AML-193 (cell line): Measurements from ENCODE around the gene ASB16.
A peak's percentile ranks its signal among the peaks of the same experiment; 100 is the strongest.

Experiments
- DNase-seq, 2 experiments: peaks; one replicate each; lab custom pipeline; 2025; lab: John Stamatoyannopoulos, UW

Gene ASB16

DNA sequence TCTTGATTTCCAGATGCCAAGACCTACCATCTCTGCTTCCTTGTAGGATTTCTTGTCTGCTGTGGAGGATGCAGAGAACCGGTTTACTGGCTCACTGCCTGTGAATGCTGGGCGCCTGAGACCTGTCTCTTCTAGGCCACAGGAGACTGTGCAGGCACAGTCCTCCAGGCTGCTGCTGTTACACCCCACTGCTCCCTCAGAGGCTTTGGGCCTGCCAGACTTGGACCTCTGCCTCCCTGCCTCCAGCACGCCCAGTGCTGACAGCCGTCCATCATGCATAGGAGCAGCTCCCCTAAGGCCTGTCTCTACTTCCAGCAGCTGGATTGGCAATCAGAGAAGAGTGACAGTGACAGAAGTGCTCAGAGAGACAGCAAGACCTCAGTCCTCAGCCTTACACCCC, 22.7 kb upstream of the ASB16 start:
- DNase-seq = no peak

- peak; percentile 61 to 68 for DNase-seq
Measured at GRCh38 chr17:44149066-44149465, 21.4 kb upstream of the ASB16 start.

DNA sequence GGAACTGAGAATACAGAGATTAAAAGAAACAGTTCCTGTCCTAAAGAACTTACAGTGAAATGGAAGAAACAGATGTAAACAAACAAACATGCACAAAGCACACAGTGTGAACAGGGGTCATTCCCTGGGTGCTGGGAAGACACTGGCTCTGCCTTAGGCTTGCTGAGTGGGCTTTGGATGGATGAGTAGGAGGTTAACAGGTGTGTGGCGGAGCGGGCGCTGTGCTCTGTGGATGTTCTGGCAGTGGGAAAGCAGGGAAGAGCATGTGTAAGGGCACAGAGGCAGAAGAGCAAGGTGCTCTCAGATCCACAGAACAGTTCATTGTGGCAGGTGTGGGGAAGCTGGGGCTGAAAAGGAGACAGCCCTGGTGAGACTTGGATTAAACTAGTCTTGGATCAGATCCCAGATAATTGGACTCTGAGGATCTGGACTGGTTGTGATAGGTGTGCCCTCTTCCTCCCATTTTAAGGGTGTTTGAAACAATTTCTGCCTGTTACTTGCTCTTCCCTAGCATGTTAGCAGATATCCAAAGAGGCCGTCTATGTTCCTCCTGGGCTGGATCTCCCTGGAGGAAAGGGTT, 20.7 kb upstream of the ASB16 start:
- no peak for DNase-seq

- DNase-seq = no peak
Measured at GRCh38 chr17:44152875-44153274, 17.6 kb upstream of the ASB16 start.

GRCh38 chr17:44155488-44155887, 15.0 kb upstream of the ASB16 start:
- no peak for DNase-seq

- DNase-seq = no peak
Measured at GRCh38 chr17:44159519-44160210, 10.8 kb upstream of the ASB16 start.

DNA sequence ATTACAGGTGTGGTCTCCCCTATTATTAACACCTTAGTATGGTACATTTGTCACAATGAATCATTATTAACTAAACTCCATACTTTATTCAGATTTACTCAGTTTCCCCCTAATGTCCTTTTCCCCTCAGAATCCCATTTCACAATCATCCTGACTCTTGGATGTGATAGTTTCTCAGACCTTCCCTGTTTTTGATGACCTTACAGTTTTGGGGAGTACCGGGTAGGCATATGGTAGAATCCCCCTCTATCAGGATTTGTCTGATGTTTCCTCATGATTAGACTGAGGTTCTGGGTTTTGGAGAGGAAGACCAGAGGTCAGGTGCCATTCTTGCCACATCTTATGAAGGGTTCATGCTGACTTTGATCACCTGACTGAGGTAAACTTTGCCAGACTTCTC, 6.0 kb upstream of the ASB16 start:
- no peak for DNase-seq

DNA sequence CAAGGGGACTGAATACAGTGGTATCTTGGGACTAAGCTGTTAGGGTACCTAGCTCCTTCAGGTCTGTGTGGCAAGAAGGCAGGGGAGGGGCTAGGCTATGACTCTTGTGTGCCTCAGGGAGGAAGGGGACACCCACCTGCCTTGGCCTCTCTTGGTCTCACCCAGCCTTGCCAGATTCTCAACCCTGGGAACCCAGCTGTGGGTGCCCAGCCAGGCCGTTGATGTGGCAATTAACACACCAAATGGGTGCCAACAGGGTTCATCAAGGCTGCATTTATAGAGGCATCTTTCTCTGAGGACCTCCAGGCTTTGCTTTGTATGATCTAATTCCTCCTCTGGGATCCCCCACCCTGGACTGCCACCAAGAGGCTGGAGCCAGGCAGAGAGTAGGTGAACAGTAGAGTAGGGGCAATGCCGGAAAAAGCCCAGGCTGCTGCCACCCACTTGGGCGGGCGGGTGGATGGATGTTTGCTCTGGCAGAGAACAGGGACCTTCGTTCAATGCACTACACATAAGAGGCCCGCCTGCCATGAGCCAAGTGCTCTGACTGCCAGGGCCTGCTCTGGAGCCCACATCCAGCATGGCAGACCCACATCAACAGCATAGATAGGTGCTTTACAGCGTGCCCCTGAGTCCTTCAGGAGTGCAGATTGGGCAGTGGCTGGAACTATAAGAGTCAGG, 3.2 kb upstream of the ASB16 start:
- DNase-seq = no peak

DNA sequence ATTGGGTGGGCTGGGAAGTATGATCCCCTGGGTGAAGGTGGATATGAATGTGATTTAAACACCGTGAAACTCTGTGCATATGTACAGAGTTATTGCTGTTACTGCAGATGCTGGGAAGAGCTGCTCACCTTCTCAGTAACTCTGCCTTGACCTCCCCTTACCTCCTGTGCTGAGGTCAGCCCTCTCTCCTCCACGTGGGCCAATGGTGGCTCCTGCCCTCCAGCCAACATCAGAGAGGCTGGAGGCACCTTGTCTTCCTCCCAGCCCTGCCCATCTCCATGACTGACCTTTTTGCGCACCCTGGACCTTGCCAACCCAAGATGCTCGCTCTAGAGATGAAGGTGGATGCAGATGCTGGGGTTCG, 387 bp upstream of the ASB16 start:
- DNase-seq = no peak

- no peak for DNase-seq
Measured at GRCh38 chr17:44171931-44172455, 1.5 kb downstream of the ASB16 start.

GRCh38 chr17:44174427-44174826, 3.9 kb downstream of the ASB16 start:
- no peak for DNase-seq

DNA sequence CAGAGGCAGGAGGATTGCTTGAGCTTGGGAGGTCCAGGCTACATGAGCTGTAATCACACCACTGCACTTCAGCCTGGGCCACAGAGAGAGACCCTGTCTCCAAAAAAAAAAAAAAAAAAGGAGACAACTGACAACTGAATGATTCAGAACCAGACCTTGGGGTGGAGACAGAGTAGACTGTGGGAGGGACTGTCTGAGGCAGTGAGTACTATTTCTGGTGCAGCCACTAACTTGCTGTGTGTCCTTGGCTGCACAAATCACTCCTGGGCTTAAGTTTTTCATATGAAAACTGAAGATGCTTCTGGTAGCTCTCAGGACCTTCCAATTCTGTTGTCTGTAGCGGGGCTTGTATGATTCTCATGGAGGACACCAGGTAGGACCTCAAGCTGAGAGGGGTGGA, 5.8 kb downstream of the ASB16 start:
- DNase-seq = no peak

- DNase-seq = no peak
Measured at GRCh38 chr17:44176671-44177501, 6.4 kb downstream of the ASB16 start.

GRCh38 chr17:44177640-44178039, 7.1 kb downstream of the ASB16 start:
- no peak for DNase-seq

DNA sequence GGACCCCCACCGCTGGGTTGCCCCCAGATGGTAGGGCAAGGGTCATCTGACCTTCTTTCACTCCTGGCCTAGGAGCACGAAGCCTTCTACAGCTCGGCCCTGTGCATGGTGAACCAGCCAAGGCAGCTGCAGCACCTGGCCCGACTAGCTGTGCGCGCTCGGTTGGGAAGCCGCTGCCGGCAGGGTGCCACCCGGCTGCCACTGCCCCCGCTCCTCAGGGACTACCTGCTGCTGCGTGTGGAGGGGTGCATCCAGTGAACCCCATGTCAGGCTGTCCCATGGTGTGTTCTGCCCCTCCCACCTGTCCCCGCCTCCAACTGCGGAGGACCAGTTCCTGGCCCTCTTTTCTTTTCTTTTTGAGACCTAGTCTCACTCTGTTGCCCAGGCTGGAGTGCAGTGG, 7.6 kb downstream of the ASB16 start:
- DNase-seq = no peak

DNA sequence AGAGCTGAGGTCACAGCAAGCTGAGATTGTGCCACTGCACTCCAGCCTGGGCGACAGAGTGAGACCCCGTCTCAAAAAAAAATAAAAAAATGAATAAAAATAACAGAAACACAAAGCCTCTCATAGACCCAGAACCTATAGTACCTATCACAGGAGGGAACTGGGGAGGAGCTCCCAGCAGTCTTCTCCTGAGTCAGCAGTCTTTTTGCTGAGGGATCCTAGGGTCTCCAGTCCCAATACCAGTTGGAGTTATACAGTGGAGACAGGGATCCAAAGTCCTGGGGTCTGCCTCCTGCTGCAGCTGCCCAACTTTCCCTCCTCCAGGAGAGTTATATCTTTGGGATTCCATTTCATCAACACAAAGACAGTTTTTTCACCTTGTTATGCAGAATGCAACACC, 12.5 kb downstream of the ASB16 start:
- DNase-seq = no peak

DNA sequence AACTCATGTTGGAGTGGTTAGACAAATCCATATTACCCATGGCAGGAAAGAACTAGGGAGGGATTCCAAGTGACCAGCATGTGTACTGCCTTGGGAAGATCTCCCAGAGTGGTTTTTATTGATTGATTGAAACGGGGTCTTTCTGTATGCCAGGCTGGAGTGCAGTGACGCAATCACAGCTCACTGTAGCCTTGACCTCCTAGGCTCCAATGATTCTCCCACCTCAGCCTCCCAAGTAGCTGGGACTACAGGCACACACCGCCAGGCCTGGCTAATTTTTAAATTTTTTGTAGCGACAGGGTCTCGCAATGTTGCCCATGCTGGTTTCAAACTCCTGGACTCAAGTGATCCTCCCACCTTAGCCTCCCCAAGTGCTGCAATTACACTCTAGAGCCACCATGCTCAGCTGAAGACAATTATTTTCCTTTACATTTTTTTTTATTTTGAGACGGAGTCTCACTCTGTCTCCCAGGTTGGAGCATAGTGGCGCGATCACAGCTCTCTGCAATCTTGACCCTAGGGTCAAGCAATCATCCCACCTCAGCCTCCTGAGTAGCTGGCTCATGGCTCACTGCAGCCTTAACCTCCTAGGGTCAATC, 13.8 kb downstream of the ASB16 start:
- no peak for DNase-seq

GRCh38 chr17:44186307-44187130, 16.0 kb downstream of the ASB16 start, which contains the start of gene TMUB2:
TSS of gene TMUB2 (plus strand) at chr17:44186972. CDS start at chr17:44187709, 737 bp downstream.
- peak; percentile 100 for DNase-seq

DNA sequence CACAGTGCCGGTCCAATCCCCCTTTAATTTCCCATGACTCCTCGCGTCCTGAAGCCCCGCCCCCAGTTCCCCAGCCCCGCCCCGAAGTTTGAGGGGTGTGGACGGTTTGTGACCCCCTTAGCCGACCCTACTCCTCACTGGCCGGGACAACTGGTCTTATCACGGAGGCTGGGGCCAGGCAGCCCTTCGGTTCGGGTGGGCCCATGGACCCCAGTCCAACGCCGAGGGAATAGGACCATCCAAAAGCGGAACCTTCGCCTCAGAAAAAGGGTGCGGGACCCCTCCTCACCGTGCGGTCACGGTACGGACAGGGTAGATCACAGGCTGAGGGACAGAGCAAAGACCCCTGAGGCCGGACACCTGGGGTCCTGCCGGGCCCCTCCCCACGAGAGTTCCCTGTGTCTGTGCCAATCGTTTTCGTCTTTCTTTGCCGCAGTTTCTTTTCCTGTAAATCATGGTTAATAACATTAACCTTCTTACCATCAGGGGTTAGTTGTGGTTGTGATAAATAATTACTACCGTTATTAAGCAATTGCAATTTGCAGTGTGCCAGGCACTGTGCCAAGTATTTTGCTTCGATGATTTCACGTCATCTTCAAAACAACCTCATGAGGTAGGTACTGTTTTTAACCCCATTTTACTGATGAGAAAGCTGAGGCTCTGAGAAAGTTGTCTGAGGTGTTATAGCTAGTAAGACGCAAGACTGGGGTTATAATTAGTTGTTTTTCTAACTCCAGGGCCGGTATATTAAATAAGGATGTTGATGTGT, 16.8 kb downstream of the ASB16 start:
- DNase-seq = peak; percentile 17 to 77
